ENCODE measurements around the gene RNLS.
A peak's percentile ranks its signal among the peaks of the same experiment; 100 is the strongest.
"Not testable (repeated sequence)": the region's sequence is repeated elsewhere in the genome, so short reads cannot be mapped to it uniquely, and the experiment has no call there.

The RNLS gene

DNA sequence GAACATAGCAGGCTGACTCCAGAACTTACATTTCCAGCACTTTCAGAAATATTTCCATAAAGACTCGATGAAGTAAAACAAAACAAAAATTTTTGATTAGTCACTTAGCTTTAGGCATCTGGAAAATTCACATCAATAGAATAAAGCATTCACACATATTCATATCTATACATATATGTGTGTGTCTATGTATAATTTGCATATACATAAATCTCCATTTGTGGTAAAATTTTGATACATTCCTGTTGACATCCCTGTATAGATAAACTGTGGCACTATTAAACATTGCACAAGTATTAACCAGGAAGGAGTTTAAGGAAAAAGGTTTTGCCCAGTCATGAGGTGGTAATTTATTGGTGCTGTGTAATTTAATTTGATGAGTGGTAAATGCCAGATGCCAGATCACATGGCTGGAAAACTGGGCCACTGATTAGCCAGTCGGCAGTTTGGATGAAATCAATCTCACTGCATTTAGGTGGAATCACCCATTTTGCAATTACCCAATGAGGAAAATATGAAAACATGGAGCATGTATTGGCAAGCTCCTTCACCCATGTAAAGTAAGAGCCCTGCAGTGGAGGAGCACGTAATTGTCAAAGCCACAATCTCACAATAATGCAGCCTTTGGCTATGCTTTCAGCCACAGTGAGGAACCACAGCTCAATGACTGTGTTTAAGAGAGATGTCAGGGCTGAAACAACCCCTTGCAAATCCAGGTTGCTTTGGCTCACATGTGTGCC lies 294.6 kb downstream of the RNLS start:
- H3K27ac Mint-ChIP-seq: no peak overlapping the region
- H3K4me3 Mint-ChIP-seq: no peak overlapping the region
- ATAC-seq: peak; percentile 91

DNA sequence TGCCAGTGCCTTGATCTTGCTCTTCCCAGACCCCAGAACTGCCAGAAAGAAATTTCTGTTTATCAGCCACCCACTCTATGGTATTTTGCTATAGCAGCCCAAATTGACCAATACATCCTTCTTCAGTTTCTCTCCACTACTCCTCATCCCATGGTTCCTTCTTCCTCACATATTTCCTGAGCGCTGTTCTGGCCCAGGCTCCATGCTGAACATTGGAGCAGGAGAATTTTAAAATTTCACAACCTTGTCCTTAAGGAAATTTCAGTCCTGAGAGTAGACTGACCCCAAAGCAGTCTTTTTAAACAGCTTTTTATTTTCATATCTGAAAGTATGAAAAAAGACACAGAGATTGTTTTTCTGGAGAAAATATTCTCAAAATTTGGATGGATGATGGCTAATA lies 297.1 kb downstream of the RNLS start:
- no peak overlapping the region for H3K27ac Mint-ChIP-seq
- H3K4me1 Mint-ChIP-seq: peaks cover 15% of the 10 kb centered on the region
- no peak overlapping the region for H3K4me3 Mint-ChIP-seq
- H3K9me3 Mint-ChIP-seq: no peaks in the 10 kb centered on the region
- H3K36me3 Mint-ChIP-seq: no peaks in the 10 kb centered on the region
- DNase-seq (ENCODE audit: low spot score in 2 of 2): no peak
- ATAC-seq: no peak

More for the DNA sequence above, 294.6 kb downstream of the RNLS start:
- Mint-ChIP-seq H3K9me3 (no peaks in the 10 kb centered on the region), H3K36me3 (no peaks in the 10 kb centered on the region), H3K4me1 (peaks cover 6% of the 10 kb centered on the region)
- DNase-seq (ENCODE audit: low spot score in 2 of 2): no peak

DNA sequence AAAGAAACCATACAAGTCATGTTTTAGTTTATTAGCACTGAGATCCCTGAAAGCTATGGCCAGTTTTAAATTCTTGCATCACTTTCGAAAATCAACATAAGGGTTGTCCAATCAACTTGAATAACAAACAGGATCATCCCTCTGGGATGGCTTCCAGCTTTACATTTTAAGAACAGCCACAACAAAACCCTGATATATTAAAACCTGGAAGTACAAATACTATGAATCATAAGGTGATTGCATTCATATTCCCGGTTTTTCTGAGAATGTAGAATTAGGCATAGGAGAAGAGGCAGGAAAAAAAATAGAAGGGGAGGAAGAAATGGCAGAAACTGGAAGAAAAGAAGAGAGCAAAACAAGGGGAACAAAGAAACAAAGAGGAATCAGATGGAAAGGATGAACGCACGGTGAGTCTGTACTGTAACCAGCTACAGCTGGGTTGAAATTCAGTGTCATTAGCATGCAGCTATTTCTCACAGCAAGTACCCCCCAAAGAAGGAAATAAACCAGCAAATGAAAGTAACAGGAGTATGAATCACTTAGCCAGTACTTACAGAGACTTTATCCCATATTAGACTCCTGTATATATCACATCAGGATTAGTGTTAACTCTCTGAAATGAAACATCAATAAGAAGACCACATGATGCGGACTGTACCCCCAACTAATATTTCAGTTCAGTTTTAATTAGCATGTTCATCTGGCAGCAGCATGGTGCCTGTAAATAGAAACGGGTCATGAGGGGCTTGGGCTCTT lies 301.3 kb downstream of the RNLS start:
- DNase-seq (ENCODE audit: low spot score in 2 of 2) (no peak), ATAC-seq (peak; percentile 77)
- Mint-ChIP-seq H3K4me3 (no peak overlapping the region), H3K27ac (no peak overlapping the region), H3K36me3 (no peaks in the 10 kb centered on the region), H3K9me3 (no peaks in the 10 kb centered on the region), H3K4me1 (peaks cover 27% of the 10 kb centered on the region)

DNA sequence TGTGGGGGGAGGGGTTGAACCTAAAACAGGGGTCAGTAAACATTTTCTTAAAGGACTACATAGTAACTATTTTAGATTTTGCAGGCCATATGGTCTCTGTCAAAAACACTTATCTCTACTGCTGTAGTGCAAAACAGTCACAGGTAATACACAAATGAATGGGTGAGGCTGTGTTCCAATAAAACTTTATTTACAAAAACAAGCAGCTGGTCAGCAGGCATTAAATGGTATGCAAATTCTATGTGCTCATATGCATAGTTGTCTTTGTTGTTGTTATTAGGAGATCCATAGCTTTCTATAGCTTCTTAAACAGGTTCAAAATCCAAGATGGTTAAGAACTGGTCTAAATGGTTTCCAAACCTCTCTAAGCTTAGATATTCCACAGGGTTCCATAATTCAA lies 302.6 kb downstream of the RNLS start:
- Mint-ChIP-seq H3K4me1 (peaks cover 27% of the 10 kb centered on the region), H3K9me3 (no peaks in the 10 kb centered on the region), H3K27ac (no peak overlapping the region), H3K36me3 (no peaks in the 10 kb centered on the region), H3K4me3 (no peak overlapping the region)
- DNase-seq (ENCODE audit: low spot score in 2 of 2) (no peak), ATAC-seq (no peak)

DNA sequence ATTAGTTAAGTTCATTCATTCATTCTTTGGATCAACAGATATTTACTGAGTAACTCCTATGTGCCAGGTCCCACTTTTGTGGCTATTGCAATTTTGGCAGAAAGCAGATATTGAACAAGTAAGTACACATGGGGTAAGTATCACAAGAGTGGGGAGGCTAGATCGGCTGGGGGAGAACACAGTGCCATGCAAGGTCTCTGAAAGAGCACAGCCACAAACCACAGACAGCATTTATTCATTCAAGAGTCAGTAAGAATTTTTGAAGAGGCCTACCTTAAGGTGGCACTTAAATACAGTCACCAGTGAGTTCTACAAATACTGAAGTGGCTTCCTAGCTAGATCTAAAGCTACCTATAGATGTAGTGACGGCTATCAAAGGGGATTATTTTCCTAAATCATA lies 304.2 kb downstream of the RNLS start:
- peaks cover 33% of the 10 kb centered on the region for H3K4me1 Mint-ChIP-seq
- H3K27ac Mint-ChIP-seq: no peak overlapping the region
- DNase-seq (ENCODE audit: low spot score in 2 of 2) (no peak), ATAC-seq (peak; percentile 84)
- no peaks in the 10 kb centered on the region for H3K36me3 Mint-ChIP-seq
- H3K9me3 Mint-ChIP-seq: no peaks in the 10 kb centered on the region
- no peak overlapping the region for H3K4me3 Mint-ChIP-seq

DNA sequence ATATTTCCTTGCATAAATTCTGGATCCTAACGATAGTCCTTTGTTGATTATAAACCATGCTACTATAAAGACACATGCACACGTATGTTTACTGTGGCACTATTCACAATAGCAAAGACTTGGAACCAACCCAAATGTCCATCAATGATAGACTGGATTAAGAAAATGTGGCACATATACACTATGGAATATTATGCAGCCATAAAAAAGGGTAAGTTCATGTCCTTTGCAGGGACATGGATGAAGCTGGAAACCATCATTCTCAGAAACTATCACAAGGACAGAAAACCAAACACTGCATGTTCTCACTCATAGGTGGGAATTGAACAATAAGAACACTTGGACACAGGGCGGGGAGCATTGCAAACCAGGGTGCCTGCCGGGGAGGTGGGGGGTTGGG lies 306.2 kb downstream of the RNLS start:
- not testable (repeated sequence) for H3K36me3 Mint-ChIP-seq; DNase-seq (ENCODE audit: low spot score in 2 of 2); ATAC-seq; H3K4me3 Mint-ChIP-seq; H3K27ac Mint-ChIP-seq; H3K9me3 Mint-ChIP-seq
- H3K4me1 Mint-ChIP-seq: peaks cover 45% of the 10 kb centered on the region

DNA sequence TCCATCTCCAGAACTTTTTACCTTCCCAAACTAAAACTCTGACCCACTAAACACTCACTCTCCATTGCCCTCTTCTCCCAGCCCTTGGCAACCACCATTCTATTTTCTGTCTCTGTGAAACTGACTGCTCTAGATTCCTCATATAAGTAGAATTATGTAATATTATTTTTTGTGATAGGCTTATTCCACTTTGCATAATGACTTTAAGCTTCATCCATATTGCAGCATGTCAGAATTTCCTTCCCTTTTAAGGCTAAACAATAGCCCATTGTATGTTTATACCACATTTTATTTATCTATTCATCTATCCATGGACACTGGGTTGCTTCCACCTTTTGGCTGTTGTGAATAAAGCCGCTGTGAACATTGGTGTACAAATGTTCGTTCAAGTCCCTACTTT lies 308.8 kb downstream of the RNLS start:
- DNase-seq (ENCODE audit: low spot score in 2 of 2) (no peak), ATAC-seq (no peak)
- H3K27ac Mint-ChIP-seq: no peak overlapping the region
- no peak overlapping the region for H3K4me3 Mint-ChIP-seq
- H3K36me3 Mint-ChIP-seq: peaks cover 10% of the 10 kb centered on the region
- H3K4me1 Mint-ChIP-seq: peaks cover 48% of the 10 kb centered on the region
- no peaks in the 10 kb centered on the region for H3K9me3 Mint-ChIP-seq

DNA sequence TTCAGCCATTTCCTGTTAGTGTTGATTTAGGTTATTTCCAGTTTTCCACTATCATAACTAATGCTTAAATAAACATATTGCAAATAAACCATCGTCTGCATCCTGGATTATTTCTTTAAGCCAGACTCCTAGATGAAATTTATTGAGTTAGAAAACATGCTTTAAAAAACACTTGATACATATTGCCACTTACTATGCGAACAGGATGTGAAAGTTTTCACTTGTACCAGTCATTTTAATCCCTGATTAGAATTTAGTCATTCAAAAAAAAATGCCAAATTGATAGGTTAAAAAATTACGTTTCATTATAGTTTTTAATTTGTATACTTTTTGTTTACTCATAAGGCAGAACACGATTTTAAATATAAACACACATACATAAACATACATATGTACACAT lies 309.6 kb downstream of the RNLS start:
- no peak overlapping the region for H3K4me3 Mint-ChIP-seq
- H3K9me3 Mint-ChIP-seq: no peaks in the 10 kb centered on the region
- DNase-seq (ENCODE audit: low spot score in 2 of 2) (no peak), ATAC-seq (no peak)
- H3K27ac Mint-ChIP-seq: no peak overlapping the region
- peaks cover 42% of the 10 kb centered on the region for H3K4me1 Mint-ChIP-seq
- H3K36me3 Mint-ChIP-seq: peaks cover 10% of the 10 kb centered on the region

DNA sequence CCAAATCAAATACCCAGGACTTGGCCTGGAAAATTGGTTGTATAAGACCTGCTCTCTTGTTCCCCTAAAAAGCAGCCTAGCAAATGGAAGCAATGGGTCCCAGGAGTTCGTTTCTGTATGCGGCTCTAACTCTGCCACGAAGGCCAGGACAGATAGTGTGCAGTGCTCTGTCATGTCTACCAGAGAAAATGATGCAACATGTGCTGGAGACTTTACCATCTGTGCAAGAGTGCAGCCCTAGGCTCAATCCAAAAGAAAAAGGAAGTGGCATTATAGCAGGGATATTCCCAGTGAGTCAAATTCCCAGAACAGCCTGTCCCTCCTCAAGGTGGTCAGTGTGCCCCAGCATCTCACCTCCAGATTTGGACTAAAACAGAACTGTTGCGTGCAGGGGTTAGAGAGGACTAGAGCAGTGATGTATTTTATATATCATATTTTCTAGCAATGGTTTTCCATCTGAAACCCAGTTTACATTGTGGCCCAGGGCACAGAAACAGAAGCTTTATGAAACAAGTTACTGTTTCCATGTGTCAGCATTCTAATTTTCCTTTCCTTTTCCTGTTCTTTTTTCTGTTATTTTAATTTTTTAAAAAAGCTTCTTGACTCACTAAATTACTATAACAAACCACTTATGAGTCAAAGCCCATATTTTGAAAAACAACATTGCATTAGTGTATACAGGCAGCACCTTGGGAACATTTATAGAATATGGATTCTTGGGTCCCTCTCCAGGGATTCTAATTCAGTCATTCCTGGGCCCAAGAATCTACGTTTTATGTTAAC lies 311.2 kb downstream of the RNLS start:
- peak; percentile 14 to 78 for DNase-seq (ENCODE audit: low spot score in 2 of 2)
- ATAC-seq: peak; percentile 68
- peak overlapping the region; percentile 54 for H3K4me3 Mint-ChIP-seq
- no peaks in the 10 kb centered on the region for H3K9me3 Mint-ChIP-seq
- H3K4me1 Mint-ChIP-seq: peaks cover 44% of the 10 kb centered on the region
- peak overlapping the region; percentile 94 for H3K27ac Mint-ChIP-seq
- H3K36me3 Mint-ChIP-seq: peaks cover 10% of the 10 kb centered on the region

DNA sequence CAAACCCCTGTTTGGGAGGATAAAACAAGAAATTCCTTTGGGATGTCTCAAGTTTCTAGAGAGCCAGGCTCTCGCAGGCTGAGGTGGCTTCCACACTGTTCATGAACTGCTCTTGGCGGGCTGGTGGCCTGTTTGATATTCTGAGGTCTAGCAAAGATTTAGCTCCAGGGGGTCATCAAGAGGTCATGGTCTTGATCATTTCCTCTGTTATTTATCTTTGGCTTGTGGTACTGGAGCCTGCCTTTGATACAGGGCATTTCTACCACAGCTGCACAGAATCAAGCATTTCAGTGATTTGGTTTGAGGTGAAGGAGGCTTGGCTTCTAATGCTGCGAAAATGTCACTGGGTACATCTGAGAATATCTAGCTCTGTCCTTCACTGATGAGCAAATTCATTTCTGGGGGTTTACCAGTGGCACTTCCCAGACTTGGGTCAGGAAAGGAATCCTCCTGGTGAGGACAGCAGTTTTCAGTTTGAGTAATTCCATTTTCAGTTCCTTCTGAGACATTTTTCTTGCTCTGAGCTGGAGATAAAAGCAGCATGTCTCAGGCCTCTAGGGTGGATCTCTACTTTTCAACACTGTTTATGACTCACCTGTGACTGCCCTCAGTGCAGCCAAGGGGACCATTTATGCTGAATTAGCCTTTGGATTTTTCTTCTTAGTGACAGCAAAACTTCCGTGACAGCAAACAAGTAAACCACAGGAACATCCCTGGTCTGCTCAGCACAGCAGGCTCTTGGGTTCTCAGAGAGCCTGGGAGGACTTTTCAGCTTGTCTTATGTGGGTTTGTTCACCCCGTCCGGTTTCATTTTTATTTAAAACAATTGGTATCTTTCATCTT lies 312.0 kb downstream of the RNLS start:
- H3K4me3 Mint-ChIP-seq: peak overlapping the region; percentile 54
- DNase-seq (ENCODE audit: low spot score in 2 of 2): peak; percentile 24 to 79
- peaks cover 51% of the 10 kb centered on the region for H3K4me1 Mint-ChIP-seq
- peak; percentile 94 for ATAC-seq
- H3K27ac Mint-ChIP-seq: peak overlapping the region; percentile 94
- H3K9me3 Mint-ChIP-seq: no peaks in the 10 kb centered on the region
- peaks cover 10% of the 10 kb centered on the region for H3K36me3 Mint-ChIP-seq

DNA sequence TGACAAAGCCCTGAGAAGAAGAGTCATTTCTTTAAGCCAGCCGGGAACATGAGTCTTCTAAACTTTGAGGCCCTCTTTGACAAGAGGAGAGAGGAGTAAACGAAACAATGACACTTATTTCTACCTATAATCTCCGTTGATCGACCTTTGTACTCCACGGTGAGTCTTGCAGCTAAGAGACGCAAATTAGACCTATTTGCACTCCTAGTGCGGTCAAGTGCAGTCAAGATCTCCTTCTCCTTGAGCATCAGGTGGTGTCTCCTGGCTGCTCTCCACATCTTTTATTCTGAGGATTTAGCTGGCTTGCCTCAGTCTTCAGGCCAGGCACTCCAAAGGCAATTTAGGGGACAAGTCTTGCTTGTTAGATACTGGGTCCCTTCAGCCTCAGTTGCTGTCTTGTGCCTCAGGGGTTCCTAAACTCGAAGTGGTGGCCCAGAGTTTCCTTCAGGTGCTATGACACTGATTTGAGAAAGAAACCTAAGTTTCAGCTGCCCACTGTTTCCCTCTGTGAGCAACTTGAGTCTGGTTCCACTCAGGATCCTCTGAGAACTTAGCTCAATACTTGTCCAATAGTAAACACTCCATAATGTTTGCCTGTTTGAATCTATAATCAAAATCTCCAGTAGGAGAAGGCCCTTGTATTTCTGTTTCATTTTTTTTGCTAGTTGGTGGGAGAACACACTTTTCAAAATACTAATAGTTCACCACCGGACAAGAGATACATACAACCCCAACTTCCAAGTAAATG lies 312.9 kb downstream of the RNLS start:
- no peak for ATAC-seq
- H3K27ac Mint-ChIP-seq: no peak overlapping the region
- no peak for DNase-seq (ENCODE audit: low spot score in 2 of 2)
- H3K36me3 Mint-ChIP-seq: peaks cover 10% of the 10 kb centered on the region
- H3K4me1 Mint-ChIP-seq: peaks cover 51% of the 10 kb centered on the region
- peak overlapping the region; percentile 54 for H3K4me3 Mint-ChIP-seq
- no peaks in the 10 kb centered on the region for H3K9me3 Mint-ChIP-seq

DNA sequence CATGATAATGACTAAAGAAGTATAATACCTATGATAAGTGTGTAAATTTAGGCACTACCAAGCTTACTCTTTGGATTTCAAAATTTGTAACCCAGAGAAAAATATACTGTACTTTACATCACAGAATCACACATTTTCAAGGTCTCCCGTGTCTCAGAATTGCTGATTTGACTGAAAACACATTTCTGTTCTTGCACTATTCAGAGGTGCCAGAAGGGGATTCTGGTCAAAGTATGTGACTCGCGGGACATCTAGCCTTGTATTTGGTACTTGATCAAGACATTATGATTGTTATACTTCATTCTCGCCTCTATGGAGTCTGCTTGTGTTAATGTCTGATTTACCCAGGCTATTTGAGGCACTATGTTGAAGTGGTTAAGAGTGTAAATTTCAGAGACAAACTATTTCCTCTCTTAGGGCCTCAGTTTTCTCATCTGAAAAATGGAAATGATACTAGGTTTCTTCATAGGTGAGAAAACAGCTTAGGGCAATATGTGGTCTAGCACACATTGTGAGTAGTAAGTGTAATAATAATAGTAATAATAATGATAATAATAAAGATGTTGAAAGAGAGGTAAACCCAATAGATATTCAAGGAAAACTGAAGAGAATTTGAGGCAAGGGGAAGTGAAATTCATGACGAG lies 320.4 kb downstream of the RNLS start:
- DNase-seq (ENCODE audit: low spot score in 2 of 2): no peak
- H3K4me1 Mint-ChIP-seq: peaks cover 9% of the 10 kb centered on the region
- no peak for ATAC-seq
- H3K4me3 Mint-ChIP-seq: no peak overlapping the region
- H3K27ac Mint-ChIP-seq: no peak overlapping the region
- H3K9me3 Mint-ChIP-seq: no peaks in the 10 kb centered on the region
- H3K36me3 Mint-ChIP-seq: no peaks in the 10 kb centered on the region

DNA sequence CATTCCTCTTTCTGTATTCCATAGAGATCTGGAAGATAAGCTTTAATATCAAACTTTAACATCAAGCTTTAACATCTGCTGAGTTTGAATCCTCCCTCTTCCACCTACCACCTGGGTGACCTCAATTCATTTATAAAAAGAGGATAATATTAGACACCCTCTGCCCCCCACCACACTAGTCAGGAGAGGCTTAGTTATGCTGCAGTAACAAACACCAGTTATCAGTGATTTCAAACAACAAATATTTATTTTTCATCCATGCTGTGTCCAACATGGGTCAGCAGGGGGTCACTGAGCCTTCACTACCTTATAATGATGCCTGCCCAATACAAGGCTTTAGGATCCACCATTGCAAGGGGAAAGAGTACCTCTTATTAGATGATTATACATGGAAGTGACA lies 322.0 kb downstream of the RNLS start:
- Mint-ChIP-seq H3K4me3 (no peak overlapping the region), H3K36me3 (no peaks in the 10 kb centered on the region), H3K9me3 (no peaks in the 10 kb centered on the region), H3K27ac (no peak overlapping the region), H3K4me1 (no peaks in the 10 kb centered on the region)
- no peak for DNase-seq (ENCODE audit: low spot score in 2 of 2)
- no peak for ATAC-seq

Measured in stimulated activated effector memory CD8-positive, alpha-beta T cell treated with anti-CD3 and anti-CD28 coated beads, Interleukin-12 subunit alpha, Interleukin-12 subunit beta, amount 100 ng/mL, for 72 hours (primary cell).